ENCODE data around the gene TUT1.
A peak's percentile ranks its signal among the peaks of the same experiment; 100 is the strongest.
"Not testable (repeated sequence)": the region's sequence is repeated elsewhere in the genome, so short reads cannot be mapped to it uniquely, and the experiment has no call there.

TUT1 gene

GRCh38 chr11:62572431-62572830 lies 18.9 kb downstream of the TUT1 start:
- TF ChIP-seq CTCF (conservative IDR thresholded peaks at IDR 0.05; ENCODE audit: low read depth, low read length), result no peak
- peak overlapping the region; percentile 98 for H3K4me3 ChIP-seq (ENCODE audit: low read depth, low read length)
- DNase-seq (ENCODE audit: low read depth), result no peak

- not testable (repeated sequence) for H3K4me3 ChIP-seq (ENCODE audit: low read depth, low read length); DNase-seq (ENCODE audit: low read depth)
Measured at GRCh38 chr11:62571493-62571892, 19.8 kb downstream of the TUT1 start.

GRCh38 chr11:62570903-62571302 lies 20.4 kb downstream of the TUT1 start:
- not testable (repeated sequence) for DNase-seq (ENCODE audit: low read depth); H3K4me3 ChIP-seq (ENCODE audit: low read depth, low read length)

- no peak for DNase-seq (ENCODE audit: low read depth)
- no peak overlapping the region for H3K4me3 ChIP-seq (ENCODE audit: low read depth, low read length)
- no peak for TF ChIP-seq CTCF (conservative IDR thresholded peaks at IDR 0.05; ENCODE audit: low read depth, low read length)
Measured at GRCh38 chr11:62569611-62570010, 21.7 kb downstream of the TUT1 start.

GRCh38 chr11:62567018-62567633 lies 24.2 kb downstream of the TUT1 start:
- H3K4me3 ChIP-seq (ENCODE audit: low read depth, low read length), result no peak overlapping the region
- no peak for TF ChIP-seq CTCF (conservative IDR thresholded peaks at IDR 0.05; ENCODE audit: low read depth, low read length)
- DNase-seq (ENCODE audit: low read depth), result no peak

- no peak overlapping the region for H3K4me3 ChIP-seq (ENCODE audit: low read depth, low read length)
- TF ChIP-seq CTCF (conservative IDR thresholded peaks at IDR 0.05; ENCODE audit: low read depth, low read length), result no peak
- no peak for DNase-seq (ENCODE audit: low read depth)
Measured at GRCh38 chr11:62566247-62566646, 25.1 kb downstream of the TUT1 start.

GRCh38 chr11:62565100-62565802 lies 26.1 kb downstream of the TUT1 start:
- DNase-seq (ENCODE audit: low read depth), result no peak
- no peak overlapping the region for H3K4me3 ChIP-seq (ENCODE audit: low read depth, low read length)
- no peak for TF ChIP-seq CTCF (conservative IDR thresholded peaks at IDR 0.05; ENCODE audit: low read depth, low read length)

- DNase-seq (ENCODE audit: low read depth); H3K4me3 ChIP-seq (ENCODE audit: low read depth, low read length): not testable (repeated sequence)
Measured at GRCh38 chr11:62561677-62562230, 29.6 kb downstream of the TUT1 start.

Data from choroid plexus epithelial cell (primary cell).